ENCODE data around the gene FSTL5. TPM values are rescaled to one million over a fixed set of nuclear protein-coding genes. Genes with fewer than 3 reads are reported as not detected.

The FSTL5 gene
- total RNA-seq, result not detected in 2 replicates

GRCh38 chr4:162163892-162164759, at the start of gene FSTL5:
Gene FSTL5, minus strand, starts transcription at chr4:162164000. Its CDS starts 52,604 bp downstream, at chr4:162111396.

All from pericardium fibroblast (primary cell).